Superior temporal gyrus (tissue), 1 donor: Measurements from ENCODE around the gene MASP1.
"Not testable (repeated sequence)": the region's sequence is repeated elsewhere in the genome, so short reads cannot be mapped to it uniquely, and the experiment has no call there.

Experiments used
- DNase-seq: peaks from one replicate; pipeline ENCODE4 v3.0.0-alpha.2; 2016; ENCODE audit errors: extremely low spot score

MASP1 gene

GRCh38 chr3:187265461-187265955 is 26.0 kb downstream of the MASP1 start:
- no peak for DNase-seq

GRCh38 chr3:187264911-187265310 is 26.6 kb downstream of the MASP1 start:
- no peak for DNase-seq

- DNase-seq: no peak
Measured at GRCh38 chr3:187264021-187264420, 27.5 kb downstream of the MASP1 start.

GRCh38 chr3:187263270-187263669 is 28.3 kb downstream of the MASP1 start:
- no peak for DNase-seq

GRCh38 chr3:187262360-187262759 is 29.2 kb downstream of the MASP1 start:
- DNase-seq: no peak

- no peak for DNase-seq
Measured at GRCh38 chr3:187261541-187261969, 30.0 kb downstream of the MASP1 start.

GRCh38 chr3:187259171-187259570 is 32.4 kb downstream of the MASP1 start:
- DNase-seq: no peak

GRCh38 chr3:187257992-187258692 is 33.4 kb downstream of the MASP1 start:
- no peak for DNase-seq

- no peak for DNase-seq
Measured at GRCh38 chr3:187257471-187257870, 34.1 kb downstream of the MASP1 start.

- no peak for DNase-seq
Measured at GRCh38 chr3:187256051-187256616, 35.4 kb downstream of the MASP1 start.

GRCh38 chr3:187255314-187255713 is 36.2 kb downstream of the MASP1 start:
- peak; percentile 79 for DNase-seq

GRCh38 chr3:187252311-187252710 is 39.2 kb downstream of the MASP1 start:
- no peak for DNase-seq

GRCh38 chr3:187251599-187251998 is 39.9 kb downstream of the MASP1 start:
- DNase-seq: no peak

- DNase-seq: no peak
Measured at GRCh38 chr3:187247398-187247797, 44.1 kb downstream of the MASP1 start.

GRCh38 chr3:187243933-187244524 is 47.5 kb downstream of the MASP1 start:
- no peak for DNase-seq

GRCh38 chr3:187242900-187243299 is 48.6 kb downstream of the MASP1 start:
- DNase-seq: no peak

- DNase-seq: no peak
Measured at GRCh38 chr3:187242435-187242834, 49.1 kb downstream of the MASP1 start.

GRCh38 chr3:187238835-187239234 is 52.7 kb downstream of the MASP1 start:
- not testable (repeated sequence) for DNase-seq

- DNase-seq: no peak
Measured at GRCh38 chr3:187238239-187238638, 53.3 kb downstream of the MASP1 start.

- DNase-seq: no peak
Measured at GRCh38 chr3:187237741-187238140, 53.8 kb downstream of the MASP1 start.

GRCh38 chr3:187236962-187237361 is 54.6 kb downstream of the MASP1 start:
- no peak for DNase-seq

- DNase-seq: no peak
Measured at GRCh38 chr3:187230011-187230410, 61.5 kb downstream of the MASP1 start.

- DNase-seq: no peak
Measured at GRCh38 chr3:187228740-187229139, 62.8 kb downstream of the MASP1 start.
